Neural progenitor cell (in vitro differentiated cells): ENCODE data around the gene ZDHHC14.

Experiments
- EZH2phosphoT487 ChIP-seq: fragments of 200-600 bp; sonication (generic); IDR thresholded peaks from 2 replicates; pipeline ENCODE4 v1.6.1; 2017; ENCODE audit warnings: antibody characterized with exemption
- TF ChIP-seq, protein P1 (sequence below): fragments of 200-600 bp; sonication (generic); IDR thresholded peaks from 2 replicates; pipeline ENCODE4 v1.5.1; 2017; ENCODE audit warnings: antibody characterized with exemption, mild to moderate bottlenecking

GRCh38 chr6:157634546-157634945 lies 253.6 kb downstream of the ZDHHC14 start:
- TF ChIP-seq, protein P1, sequence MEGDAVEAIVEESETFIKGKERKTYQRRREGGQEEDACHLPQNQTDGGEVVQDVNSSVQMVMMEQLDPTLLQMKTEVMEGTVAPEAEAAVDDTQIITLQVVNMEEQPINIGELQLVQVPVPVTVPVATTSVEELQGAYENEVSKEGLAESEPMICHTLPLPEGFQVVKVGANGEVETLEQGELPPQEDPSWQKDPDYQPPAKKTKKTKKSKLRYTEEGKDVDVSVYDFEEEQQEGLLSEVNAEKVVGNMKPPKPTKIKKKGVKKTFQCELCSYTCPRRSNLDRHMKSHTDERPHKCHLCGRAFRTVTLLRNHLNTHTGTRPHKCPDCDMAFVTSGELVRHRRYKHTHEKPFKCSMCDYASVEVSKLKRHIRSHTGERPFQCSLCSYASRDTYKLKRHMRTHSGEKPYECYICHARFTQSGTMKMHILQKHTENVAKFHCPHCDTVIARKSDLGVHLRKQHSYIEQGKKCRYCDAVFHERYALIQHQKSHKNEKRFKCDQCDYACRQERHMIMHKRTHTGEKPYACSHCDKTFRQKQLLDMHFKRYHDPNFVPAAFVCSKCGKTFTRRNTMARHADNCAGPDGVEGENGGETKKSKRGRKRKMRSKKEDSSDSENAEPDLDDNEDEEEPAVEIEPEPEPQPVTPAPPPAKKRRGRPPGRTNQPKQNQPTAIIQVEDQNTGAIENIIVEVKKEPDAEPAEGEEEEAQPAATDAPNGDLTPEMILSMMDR, result no peak
- no peak for TF ChIP-seq EZH2phosphoT487
